Esophagus muscularis mucosa (tissue), 4 donors: Measurements from ENCODE around the gene DCAF6. TPM values are rescaled to one million over a fixed set of nuclear protein-coding genes. Genes with fewer than 3 reads are reported as not detected.

Experiments used
- DNase-seq: peaks from one replicate; pipeline ENCODE4 v3.0.0-alpha.2; 2017; ENCODE audit errors: extremely low spot score
- H3K27ac ChIP-seq, 4 donors: fragments of 200-600 bp; sonication (generic); replicated peaks in 1 of 4; 1 replicate in 3 of 4; 2 replicates in 1 of 4; pipeline ENCODE4 v1.5.1; 2016 to 2019; ENCODE audit warnings: mild to moderate bottlenecking in 1 of 4
- H3K27me3 ChIP-seq, 4 donors: fragments of 200-600 bp; sonication (generic); one replicate each; pipeline versions ENCODE4 v1.5.1 to v1.6.0; 2016 to 2019
- H3K36me3 ChIP-seq, 4 donors: fragments of 200-600 bp; sonication (generic); one replicate each; pipeline ENCODE4 v1.5.1; 2016 to 2019
- H3K4me1 ChIP-seq, 4 donors: fragments of 200-600 bp; sonication (generic); one replicate each; pipeline ENCODE4 v1.5.1; 2016 to 2019
- H3K4me3 ChIP-seq, 4 donors: fragments of 200-600 bp; sonication (generic); 1 replicate in 2 of 4; 2 replicates in 2 of 4; pipeline ENCODE4 v1.5.1; 2016 to 2019; ENCODE audit warnings: mild to moderate bottlenecking in 4 of 4, moderate library complexity in 1 of 4
- H3K9me3 ChIP-seq, 4 donors: fragments of 200-600 bp; sonication (generic); 1 replicate in 3 of 4; 2 replicates in 1 of 4; pipeline ENCODE4 v1.5.1; 2016 to 2019
- EP300 ChIP-seq: sonication (generic); formaldehyde crosslinking; IDR thresholded peaks from one replicate; pipeline ENCODE4 v1.6.1; 2017; ENCODE audit warnings: antibody characterized with exemption
- POLR2A ChIP-seq: fragments of 450-650 bp; IDR thresholded peaks from one replicate; pipeline ENCODE4 v1.6.1; 2017; ENCODE audit warnings: antibody characterized with exemption, moderate library complexity, mild to moderate bottlenecking, low read depth
- POLR2AphosphoS5 ChIP-seq, 2 donors: sonication (generic); formaldehyde crosslinking; IDR thresholded peaks; one replicate each; pipeline ENCODE4 v1.6.1; 2017; ENCODE audit warnings: antibody characterized with exemption in 2 of 2
- WGBS: methylation state at CpG from one replicate; pipeline ENCODE4 v1.1.5; 2018; 5-methylcytosine and 5-hydroxymethylcytosine counted together
- intact Hi-C: fragments of 100-400 bp; cut with DNase I; formaldehyde crosslinking; loops from one replicate; pipeline ENCODE4 v1.15.1; 2023
- total RNA-seq, 4 donors: library from RNA; depleted of rRNA; stranded (reverse); fragments of >200 nt; gene quantifications; one replicate each; pipeline versions ENCODE4 v1.1.0 to v1.2.1, GENCODE V29; 2016
- TF ChIP-seq, protein P1 (sequence below), 3 experiments: fragments of 200-600 bp in 2 of 3; fragments of 450-650 bp in 1 of 3; sonication (generic) in 2 of 3; IDR thresholded peaks; one replicate each; pipeline ENCODE4 v1.5.1; 2017 to 2019; ENCODE audit warnings: antibody characterized with exemption in 3 of 3, mild to moderate bottlenecking in 2 of 3, moderate library complexity in 1 of 3

Gene DCAF6
- total RNA-seq, 4 donors from 2014 or later: 80.4 to 110 (median 93.9) TPM

DNA sequence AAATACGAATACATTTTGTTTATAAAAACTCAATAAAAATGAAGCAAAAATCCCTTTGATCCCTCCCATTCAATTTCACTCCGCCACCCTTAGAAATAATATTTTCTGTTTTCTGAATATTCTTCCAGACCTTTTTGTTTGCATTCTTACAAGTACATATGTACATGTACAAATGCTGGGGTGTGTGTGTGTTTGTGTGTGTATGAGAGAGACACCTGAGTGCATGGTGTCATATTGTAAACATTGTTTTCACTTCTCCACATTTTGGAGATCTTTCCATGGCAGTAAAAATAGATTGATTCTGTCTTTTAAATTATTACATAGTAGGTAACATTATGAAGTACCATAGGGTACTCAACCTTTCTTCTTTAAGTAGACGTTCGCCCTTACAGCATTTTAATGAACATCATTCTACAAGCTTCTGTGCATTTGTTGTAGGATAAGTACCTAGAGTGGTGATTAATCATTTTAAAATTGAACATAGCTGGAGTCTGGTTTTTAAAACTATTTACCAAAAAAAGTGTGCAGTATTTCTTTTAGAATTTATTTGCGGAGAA lies 1.7 kb downstream of the DCAF6 start:
- TF ChIP-seq POLR2A (no peak), EP300 (no peak), POLR2AphosphoS5 (IDR thresholded peaks at IDR 0.05) (no peak)
- TF ChIP-seq, protein P1, sequence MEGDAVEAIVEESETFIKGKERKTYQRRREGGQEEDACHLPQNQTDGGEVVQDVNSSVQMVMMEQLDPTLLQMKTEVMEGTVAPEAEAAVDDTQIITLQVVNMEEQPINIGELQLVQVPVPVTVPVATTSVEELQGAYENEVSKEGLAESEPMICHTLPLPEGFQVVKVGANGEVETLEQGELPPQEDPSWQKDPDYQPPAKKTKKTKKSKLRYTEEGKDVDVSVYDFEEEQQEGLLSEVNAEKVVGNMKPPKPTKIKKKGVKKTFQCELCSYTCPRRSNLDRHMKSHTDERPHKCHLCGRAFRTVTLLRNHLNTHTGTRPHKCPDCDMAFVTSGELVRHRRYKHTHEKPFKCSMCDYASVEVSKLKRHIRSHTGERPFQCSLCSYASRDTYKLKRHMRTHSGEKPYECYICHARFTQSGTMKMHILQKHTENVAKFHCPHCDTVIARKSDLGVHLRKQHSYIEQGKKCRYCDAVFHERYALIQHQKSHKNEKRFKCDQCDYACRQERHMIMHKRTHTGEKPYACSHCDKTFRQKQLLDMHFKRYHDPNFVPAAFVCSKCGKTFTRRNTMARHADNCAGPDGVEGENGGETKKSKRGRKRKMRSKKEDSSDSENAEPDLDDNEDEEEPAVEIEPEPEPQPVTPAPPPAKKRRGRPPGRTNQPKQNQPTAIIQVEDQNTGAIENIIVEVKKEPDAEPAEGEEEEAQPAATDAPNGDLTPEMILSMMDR (IDR thresholded peaks at IDR 0.05): no peak
- intact Hi-C loops: loop anchor here (5.0 kb wide), 1 partner anchor 144 kb away; no protein-coding TSS in a partner anchor
- peaks cover 22 to 61% (median 39%) of the 10 kb centered on the region in 4 donors for H3K4me1 ChIP-seq
- peaks cover 0 to 5% (median 0%) of the 10 kb centered on the region in 4 donors for H3K36me3 ChIP-seq
- 37% methylated on average over 5 of the region's 5 CpGs for WGBS
- H3K27me3 ChIP-seq: no peaks in the 10 kb centered on the region
- no peak for DNase-seq
- peak overlapping the region; percentile 90 to 99 (median 98) for H3K27ac ChIP-seq
- no peaks in the 10 kb centered on the region for H3K9me3 ChIP-seq
- H3K4me3 ChIP-seq: peak overlapping the region; percentile 86 to 98 (median 94)

- WGBS: 91% methylated on average over 2 of the region's 2 CpGs
- Histone ChIP-seq H3K4me3 (no peak overlapping the region), H3K9me3 (no peaks in the 10 kb centered on the region), H3K4me1 (peaks cover 13 to 40% (median 21%) of the 10 kb centered on the region in 4 donors), H3K27ac (no peak overlapping the region), H3K27me3 (no peaks in the 10 kb centered on the region), H3K36me3 (peaks cover 0 to 5% (median 0%) of the 10 kb centered on the region in 4 donors)
- TF ChIP-seq EP300: no peak
- no peak for TF ChIP-seq POLR2AphosphoS5 (IDR thresholded peaks at IDR 0.05)
- TF ChIP-seq, protein P1 (IDR thresholded peaks at IDR 0.05): no peak
- TF ChIP-seq POLR2A: no peak
- intact Hi-C loops: no loop called here
- no peak for DNase-seq
These were observed 3.8 kb downstream of the DCAF6 start for GRCh38 chr1:167940264-167940663.

DNA sequence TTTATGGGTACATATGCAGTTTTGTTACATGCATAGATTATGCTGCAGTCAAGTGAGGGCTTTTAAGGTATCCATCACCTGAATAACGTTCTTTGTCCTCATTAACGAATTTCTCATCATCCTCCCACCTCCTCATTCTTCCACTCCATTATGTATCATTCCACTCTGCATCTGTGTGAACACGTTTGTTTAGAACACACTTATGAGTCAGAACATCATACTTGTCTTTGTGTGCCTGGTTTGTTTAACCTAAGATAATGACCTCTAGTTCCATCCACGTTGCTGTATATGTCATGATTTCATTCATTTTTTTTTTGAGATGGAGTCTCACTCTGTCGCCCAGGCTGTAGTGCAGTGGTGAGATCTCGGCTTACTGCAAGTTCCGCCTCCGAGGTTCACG lies 7.1 kb downstream of the DCAF6 start:
- WGBS: 88% methylated on average over 9 of the region's 9 CpGs
- no peaks in the 10 kb centered on the region for H3K27me3 ChIP-seq
- H3K9me3 ChIP-seq: no peaks in the 10 kb centered on the region
- TF ChIP-seq POLR2AphosphoS5 (IDR thresholded peaks at IDR 0.05) (no peak), EP300 (no peak), POLR2A (no peak)
- TF ChIP-seq, protein P1 (IDR thresholded peaks at IDR 0.05): no peak
- DNase-seq: no peak
- no peak overlapping the region for H3K27ac ChIP-seq
- H3K36me3 ChIP-seq: peaks cover 0 to 5% (median 0%) of the 10 kb centered on the region in 4 donors
- intact Hi-C loops: no loop called here
- H3K4me3 ChIP-seq: no peak overlapping the region
- peaks cover 10 to 43% (median 28%) of the 10 kb centered on the region in 4 donors for H3K4me1 ChIP-seq

GRCh38 chr1:167947733-167948132 lies 11.2 kb downstream of the DCAF6 start:
- Histone ChIP-seq H3K27me3 (no peaks in the 10 kb centered on the region), H3K9me3 (no peaks in the 10 kb centered on the region), H3K36me3 (peaks cover 8 to 9% (median 8%) of the 10 kb centered on the region in 4 donors), H3K4me1 (peaks cover 8 to 44% (median 28%) of the 10 kb centered on the region in 4 donors), H3K4me3 (no peak overlapping the region), H3K27ac (no peak overlapping the region)
- DNase-seq: no peak
- WGBS: 82% methylated on average over 2 of the region's 2 CpGs
- intact Hi-C loops: no loop called here
- no peak for TF ChIP-seq POLR2AphosphoS5 (IDR thresholded peaks at IDR 0.05)
- no peak for TF ChIP-seq EP300
- no peak for TF ChIP-seq POLR2A
- TF ChIP-seq, protein P1 (IDR thresholded peaks at IDR 0.05): no peak
